ENCODE data around the gene PLEKHG3.

Gene PLEKHG3

DNA sequence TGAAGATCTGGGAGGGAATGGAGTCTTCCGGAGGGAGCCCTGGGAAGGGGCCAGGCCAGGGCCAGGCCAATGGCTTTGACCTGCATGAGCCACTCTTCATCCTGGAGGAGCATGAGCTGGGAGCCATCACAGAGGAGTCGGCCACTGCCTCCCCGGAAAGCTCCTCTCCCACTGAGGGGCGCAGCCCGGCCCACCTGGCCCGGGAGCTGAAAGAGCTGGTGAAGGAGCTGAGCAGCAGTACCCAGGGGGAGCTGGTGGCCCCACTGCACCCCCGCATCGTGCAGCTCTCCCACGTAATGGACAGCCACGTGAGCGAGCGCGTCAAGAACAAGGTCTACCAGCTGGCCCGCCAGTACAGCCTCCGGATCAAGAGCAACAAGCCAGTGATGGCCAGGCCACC, 37.7 kb downstream of the PLEKHG3 start:
- in situ Hi-C loops (cut with HindIII; ENCODE audit: low sequenced_read_pairs): no loop called here

DNA sequence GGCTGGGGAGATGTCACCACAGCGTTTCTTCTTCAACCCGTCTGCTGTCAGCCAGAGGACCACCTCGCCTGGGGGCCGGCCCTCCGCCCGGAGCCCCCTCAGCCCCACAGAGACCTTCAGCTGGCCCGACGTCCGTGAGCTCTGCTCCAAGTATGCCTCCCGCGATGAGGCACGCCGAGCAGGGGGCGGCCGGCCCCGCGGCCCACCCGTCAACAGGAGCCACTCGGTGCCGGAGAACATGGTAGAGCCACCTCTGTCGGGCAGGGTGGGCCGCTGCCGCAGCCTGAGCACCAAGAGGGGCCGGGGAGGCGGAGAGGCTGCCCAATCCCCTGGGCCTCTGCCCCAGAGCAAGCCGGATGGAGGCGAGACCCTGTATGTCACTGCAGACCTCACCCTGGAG, 38.8 kb downstream of the PLEKHG3 start:
- in situ Hi-C loops (cut with HindIII; ENCODE audit: low sequenced_read_pairs): no loop called here

- in situ Hi-C loops (cut with HindIII; ENCODE audit: low sequenced_read_pairs): no loop called here
These were observed 41.4 kb downstream of the PLEKHG3 start for GRCh38 chr14:64745511-64746091.

GRCh38 chr14:64746298-64747250, 42.4 kb downstream of the PLEKHG3 start:
- in situ Hi-C loops (cut with HindIII; ENCODE audit: low sequenced_read_pairs): no loop called here

- in situ Hi-C loops (cut with HindIII; ENCODE audit: low sequenced_read_pairs): no loop called here
These were observed 43.1 kb downstream of the PLEKHG3 start for GRCh38 chr14:64747327-64747726.

- in situ Hi-C loops (cut with HindIII; ENCODE audit: low sequenced_read_pairs): no loop called here
These were observed 44.3 kb downstream of the PLEKHG3 start for GRCh38 chr14:64748521-64748920.

DNA sequence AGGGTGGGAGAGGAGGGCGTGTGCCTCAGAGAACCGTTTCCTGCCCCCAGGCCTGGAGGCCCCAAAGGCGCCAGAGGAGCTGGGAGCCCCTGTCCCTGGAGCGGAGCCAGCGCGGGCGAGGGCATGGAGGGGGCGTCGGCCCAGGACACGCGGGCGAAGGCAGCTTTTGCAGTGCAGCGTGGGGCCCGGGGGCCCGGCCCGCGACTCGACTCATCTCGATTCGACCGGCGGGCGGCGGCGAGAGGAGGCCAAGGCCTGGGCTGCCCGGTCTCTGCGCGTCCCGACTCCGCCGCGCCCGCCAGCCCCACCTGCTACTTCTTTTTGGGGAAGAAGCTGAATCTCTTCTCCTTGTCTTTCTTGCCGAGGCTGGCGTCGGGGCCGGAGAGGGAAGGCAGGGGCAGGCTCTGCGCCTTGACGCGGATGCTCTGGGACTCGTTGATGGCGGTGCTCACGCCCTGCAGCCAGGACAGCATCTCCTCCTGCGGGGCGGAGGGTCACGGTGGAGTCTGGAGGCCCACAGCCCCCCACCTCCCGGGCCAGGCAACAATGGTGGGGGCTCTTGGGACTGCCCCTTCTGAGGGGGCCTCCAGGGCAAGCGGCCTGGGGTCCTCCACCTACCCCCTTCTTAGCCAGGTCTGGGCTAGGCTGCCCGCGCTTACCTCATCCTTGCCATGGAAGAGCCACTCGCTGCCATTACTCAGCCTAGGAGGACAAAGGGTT, 44.9 kb downstream of the PLEKHG3 start:
- in situ Hi-C loops (cut with HindIII; ENCODE audit: low sequenced_read_pairs): no loop called here

DNA sequence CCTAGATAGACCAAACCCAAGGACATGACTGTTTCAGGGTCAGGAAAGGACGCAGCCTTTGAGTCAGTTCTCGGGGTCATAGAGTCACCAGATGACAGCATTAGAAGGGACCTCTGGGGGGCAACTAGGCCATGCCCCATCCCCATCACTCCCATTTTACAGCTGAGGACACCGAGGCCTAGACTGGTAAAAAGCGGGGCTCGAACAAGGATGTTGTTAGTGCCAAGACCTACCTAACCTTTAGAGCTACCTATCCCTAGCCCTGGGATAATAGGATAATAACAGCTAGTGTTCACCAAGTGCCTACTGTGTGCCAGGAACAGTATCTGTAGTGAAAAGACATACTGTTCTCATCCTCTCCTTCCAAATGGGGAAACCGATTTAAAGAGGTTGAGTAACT, 48.7 kb downstream of the PLEKHG3 start:
- in situ Hi-C loops (cut with HindIII; ENCODE audit: low sequenced_read_pairs): loop anchor here (10.0 kb wide), 1 partner anchor 58 kb away; no protein-coding TSS in a partner anchor

GRCh38 chr14:64753374-64753773, 49.1 kb downstream of the PLEKHG3 start:
- in situ Hi-C loops (cut with HindIII; ENCODE audit: low sequenced_read_pairs): loop anchor here (10.0 kb wide), 1 partner anchor 59 kb away; no protein-coding TSS in a partner anchor

- in situ Hi-C loops (cut with HindIII; ENCODE audit: low sequenced_read_pairs): loop anchor here (10.0 kb wide), 1 partner anchor 59 kb away; no protein-coding TSS in a partner anchor
These were observed 49.8 kb downstream of the PLEKHG3 start for GRCh38 chr14:64753999-64754398.

DNA sequence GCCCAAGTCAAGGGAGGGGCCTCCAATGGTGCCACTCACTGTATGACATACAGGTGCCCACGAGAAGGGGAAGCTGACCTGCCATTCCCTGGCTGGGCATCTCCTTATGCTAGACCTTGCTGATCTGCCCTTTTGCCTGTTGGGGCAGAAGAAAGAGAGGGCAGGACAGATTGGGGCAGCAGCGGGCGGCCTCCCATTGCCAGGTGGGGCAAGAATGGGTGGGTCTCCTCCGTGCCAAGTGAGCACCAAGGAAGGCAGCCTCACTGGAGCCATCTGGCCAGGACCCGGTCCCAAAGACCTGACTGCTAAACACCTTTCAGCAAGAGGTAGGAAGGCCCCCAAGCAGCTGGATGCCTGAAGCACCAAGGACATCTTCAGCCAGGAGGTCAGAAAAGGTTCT, 50.5 kb downstream of the PLEKHG3 start:
- in situ Hi-C loops (cut with HindIII; ENCODE audit: low sequenced_read_pairs): loop anchor here (5.0 to 10.0 kb wide), 2 partner anchors 42 to 60 kb away; no protein-coding TSS in a partner anchor

DNA sequence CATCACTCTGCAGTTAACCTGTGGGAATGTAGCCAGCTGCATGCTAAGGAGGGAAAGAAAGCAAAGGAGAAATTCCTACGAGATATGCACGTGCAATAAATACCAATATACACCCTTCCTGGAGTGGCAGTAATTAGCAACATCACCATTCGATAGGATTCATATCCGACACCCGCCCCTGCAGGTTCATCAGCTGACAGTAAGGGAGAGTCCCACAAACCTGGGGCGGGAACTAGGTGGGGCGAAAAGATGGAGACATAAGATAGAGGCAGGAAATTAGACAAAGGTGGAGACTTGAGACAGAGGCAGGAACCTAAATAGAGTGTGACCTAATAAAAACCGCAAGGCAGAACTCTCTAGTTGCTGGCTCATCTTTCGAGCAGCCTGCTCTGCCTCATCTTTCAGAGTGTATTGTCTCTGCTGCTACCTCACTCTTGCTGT, 51.6 kb downstream of the PLEKHG3 start:
- in situ Hi-C loops (cut with HindIII; ENCODE audit: low sequenced_read_pairs): loop anchor here (5.0 to 10.0 kb wide), 2 partner anchors 44 to 61 kb away; no protein-coding TSS in a partner anchor

DNA sequence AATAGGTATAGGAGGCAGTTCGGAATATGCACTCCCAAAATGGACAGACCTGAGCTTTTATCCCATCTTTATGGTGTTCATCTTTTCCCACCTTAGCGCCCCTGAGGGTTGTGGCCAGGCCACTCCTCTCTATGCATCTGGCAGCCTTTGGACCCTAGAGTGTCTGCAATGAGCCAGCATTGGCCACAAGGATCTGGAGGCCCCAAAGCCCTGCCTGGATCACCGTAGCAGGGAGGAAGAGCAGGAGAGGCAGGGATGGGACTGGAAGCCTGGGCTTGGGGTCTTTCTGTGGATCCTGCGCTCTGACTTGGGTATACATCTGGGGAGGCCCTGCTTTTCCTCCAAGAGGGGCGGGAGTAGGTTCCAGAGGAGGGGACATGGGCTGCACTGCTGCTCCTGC, 52.5 kb downstream of the PLEKHG3 start:
- in situ Hi-C loops (cut with HindIII; ENCODE audit: low sequenced_read_pairs): loop anchor here (5.0 to 10.0 kb wide), 2 partner anchors 44 to 62 kb away; no protein-coding TSS in a partner anchor

- in situ Hi-C loops (cut with HindIII; ENCODE audit: low sequenced_read_pairs): loop anchor here (5.0 to 10.0 kb wide), 2 partner anchors 45 to 63 kb away; no protein-coding TSS in a partner anchor
These were observed 53.4 kb downstream of the PLEKHG3 start for GRCh38 chr14:64757601-64758000.

GRCh38 chr14:64758025-64758521, 53.8 kb downstream of the PLEKHG3 start:
- in situ Hi-C loops (cut with HindIII; ENCODE audit: low sequenced_read_pairs): loop anchor here (5.0 to 10.0 kb wide), 2 partner anchors 46 to 63 kb away; no protein-coding TSS in a partner anchor

DNA sequence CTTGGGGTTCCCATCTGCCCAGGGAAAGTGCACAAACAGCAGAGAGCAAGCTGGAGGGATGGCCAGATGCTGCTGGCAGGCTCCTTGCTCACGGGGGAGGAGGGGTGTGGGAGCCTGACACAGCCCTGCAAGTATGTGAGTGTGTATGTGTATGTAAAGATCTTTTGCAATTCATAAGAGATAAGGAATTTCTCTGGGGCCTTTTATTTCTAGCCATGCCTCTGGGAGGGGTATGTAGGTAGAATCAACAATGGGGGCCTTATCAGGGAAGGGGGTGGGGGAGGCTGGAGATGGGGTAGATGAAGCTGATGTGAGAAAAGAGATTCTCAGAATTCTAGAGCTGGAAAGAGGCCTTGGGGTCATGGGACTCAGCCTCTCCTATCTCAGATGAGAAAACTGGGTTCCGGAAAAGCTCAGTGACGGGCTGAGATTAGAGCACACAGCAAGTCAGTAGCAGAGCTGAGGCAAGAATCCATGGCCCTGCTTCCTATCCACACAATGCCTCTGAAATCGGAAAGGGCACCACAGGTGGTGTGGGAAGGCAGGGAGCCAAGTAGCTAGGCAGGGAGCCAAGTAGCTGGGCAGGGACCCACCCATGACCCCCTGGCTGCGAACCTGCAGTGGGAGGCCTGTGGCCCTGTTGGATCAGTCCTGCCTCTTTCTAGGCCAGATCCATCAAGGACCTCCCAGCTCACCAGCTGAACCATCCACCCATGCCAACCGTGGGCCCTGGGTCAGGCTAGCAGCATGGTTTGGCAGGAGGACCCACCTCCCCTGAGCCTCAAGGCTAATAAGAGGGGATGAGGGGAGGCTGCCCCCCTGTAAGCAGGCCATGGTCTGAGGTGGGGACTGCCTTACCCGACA, 54.7 kb downstream of the PLEKHG3 start:
- in situ Hi-C loops (cut with HindIII; ENCODE audit: low sequenced_read_pairs): loop anchor here (5.0 to 10.0 kb wide), 2 partner anchors 47 to 64 kb away; no protein-coding TSS in a partner anchor

DNA sequence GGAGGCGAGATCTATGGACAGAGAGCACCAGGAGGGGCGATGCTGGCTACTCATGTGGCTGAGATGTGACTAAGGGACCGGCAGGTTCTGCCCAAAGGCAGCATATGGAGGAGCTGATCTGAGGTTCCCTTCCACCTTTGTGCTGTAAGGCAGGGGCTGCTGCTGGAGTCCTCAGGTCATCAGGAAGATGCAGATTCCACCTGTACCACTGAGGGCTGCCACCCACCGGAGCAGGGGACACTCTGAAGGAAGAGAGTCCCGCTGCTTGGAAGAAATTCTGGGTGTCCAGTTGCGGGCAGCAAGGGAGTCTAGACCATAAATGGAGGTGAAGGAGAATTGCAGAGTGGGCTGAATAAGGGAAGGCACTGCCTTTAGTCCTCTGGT, 55.3 kb downstream of the PLEKHG3 start:
- in situ Hi-C loops (cut with HindIII; ENCODE audit: low sequenced_read_pairs): loop anchor here (5.0 to 10.0 kb wide), 2 partner anchors 47 to 65 kb away; no protein-coding TSS in a partner anchor

GRCh38 chr14:64760146-64760755, 56.0 kb downstream of the PLEKHG3 start:
- in situ Hi-C loops (cut with HindIII; ENCODE audit: low sequenced_read_pairs): no loop called here

DNA sequence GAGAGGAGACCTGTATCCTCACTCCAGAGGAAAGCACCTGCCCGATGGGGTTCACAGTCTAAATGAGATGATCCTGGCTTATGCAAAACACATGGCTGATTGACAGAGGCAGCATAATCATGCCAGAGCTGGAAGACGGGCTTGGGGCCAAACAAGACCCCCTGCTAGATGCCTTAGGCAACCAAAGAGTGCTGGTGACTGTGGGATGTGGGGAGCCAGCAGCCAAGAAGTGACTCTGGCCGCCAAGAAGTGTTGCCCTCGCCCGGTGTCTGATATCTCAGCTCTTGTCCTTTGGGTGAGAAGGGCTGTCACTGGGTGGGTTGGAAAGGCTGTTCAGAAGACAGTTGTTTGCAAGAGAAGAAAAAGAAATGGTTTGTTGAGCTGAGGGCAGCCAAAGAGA, 56.7 kb downstream of the PLEKHG3 start:
- in situ Hi-C loops (cut with HindIII; ENCODE audit: low sequenced_read_pairs): no loop called here

All from DLD1 (cell line).